Trophoblast cell (in vitro differentiated cells and primary cell): ENCODE results near the gene IMPDH1.

ENCODE experiments used
- DNase-seq, 2 donors: peaks; one replicate each; pipeline ENCODE4 v3.0.0-alpha.2; 2016
- H2AFZ ChIP-seq: 2 replicates; pipeline ENCODE4 v1.6.1; 2013; ENCODE audit warnings: low read length, moderate library complexity, mild to moderate bottlenecking; ENCODE audit not compliant: insufficient read depth, poor library complexity
- H2AK5ac ChIP-seq: 2 replicates; pipeline ENCODE4 v1.6.1; 2013; ENCODE audit warnings: mild to moderate bottlenecking, low read length
- H2BK120ac ChIP-seq: 2 replicates; pipeline ENCODE4 v1.6.1; 2013; ENCODE audit warnings: low read length, mild to moderate bottlenecking, moderate library complexity; ENCODE audit not compliant: insufficient read depth, poor library complexity
- H2BK12ac ChIP-seq: 2 replicates; pipeline ENCODE4 v1.6.1; 2013; ENCODE audit warnings: mild to moderate bottlenecking, low read length, moderate library complexity
- H2BK5ac ChIP-seq: 2 replicates; pipeline ENCODE4 v1.6.1; 2013; ENCODE audit warnings: low read length, low read depth, moderate library complexity, mild to moderate bottlenecking; ENCODE audit not compliant: poor library complexity
- H3K14ac ChIP-seq: 2 replicates; pipeline ENCODE4 v1.6.1; 2013; ENCODE audit warnings: mild to moderate bottlenecking, low read length
- H3K18ac ChIP-seq: 2 replicates; pipeline ENCODE4 v1.6.1; 2013; ENCODE audit warnings: mild to moderate bottlenecking, low read length
- H3K23ac ChIP-seq: 2 replicates; pipeline ENCODE4 v1.6.1; 2013; ENCODE audit warnings: low read length
- H3K27ac ChIP-seq: 2 replicates; pipeline ENCODE4 v1.5.1; 2013; ENCODE audit warnings: low read depth, mild to moderate bottlenecking, inconsistent platforms, low read length, moderate library complexity
- H3K27me3 ChIP-seq: 2 replicates; pipeline ENCODE4 v1.6.1; 2013; ENCODE audit warnings: inconsistent platforms, mild to moderate bottlenecking, low read length, moderate library complexity; ENCODE audit not compliant: insufficient read depth
- H3K36me3 ChIP-seq, 2 experiments: 1 replicate in 1 of 2; 2 replicates in 1 of 2; pipeline ENCODE4 v1.6.1; 2013; ENCODE audit warnings: low read length in 2 of 2, mild to moderate bottlenecking in 2 of 2, moderate library complexity in 1 of 2; ENCODE audit not compliant: insufficient read depth in 2 of 2, control insufficient read depth in 1 of 2
- H3K4ac ChIP-seq: 2 replicates; pipeline ENCODE4 v1.6.1; 2013; ENCODE audit warnings: low read depth, mild to moderate bottlenecking, low read length, moderate library complexity
- H3K4me1 ChIP-seq, 2 experiments: 1 replicate in 1 of 2; 2 replicates in 1 of 2; pipeline ENCODE4 v1.6.1; 2013; ENCODE audit warnings: low read length in 2 of 2, mild to moderate bottlenecking in 2 of 2, moderate library complexity in 1 of 2; ENCODE audit not compliant: insufficient read depth in 2 of 2, control insufficient read depth in 1 of 2
- H3K4me2 ChIP-seq: 2 replicates; pipeline ENCODE4 v1.6.1; 2013; ENCODE audit warnings: inconsistent platforms, mild to moderate bottlenecking, low read length, moderate library complexity
- H3K4me3 ChIP-seq: 2 replicates; pipeline ENCODE4 v1.5.1; 2013; ENCODE audit warnings: mild to moderate bottlenecking, low read depth, low read length, inconsistent platforms
- H3K79me1 ChIP-seq: one replicate; pipeline ENCODE4 v1.6.1; 2013; ENCODE audit warnings: low read length
- H3K79me2 ChIP-seq: 2 replicates; pipeline ENCODE4 v1.6.1; 2013; ENCODE audit warnings: low read length, mild to moderate bottlenecking; ENCODE audit not compliant: control insufficient read depth, insufficient read depth, poor library complexity
- H3K9ac ChIP-seq: 2 replicates; pipeline ENCODE4 v1.6.1; 2013; ENCODE audit warnings: mild to moderate bottlenecking, low read length
- H3K9me3 ChIP-seq: 2 replicates; pipeline ENCODE4 v1.6.1; 2013; ENCODE audit warnings: low read depth, mild to moderate bottlenecking, control low read depth, inconsistent platforms, low read length; ENCODE audit not compliant: insufficient read depth
- H4K12ac ChIP-seq: 2 replicates; pipeline ENCODE4 v1.6.1; 2013; ENCODE audit warnings: low read depth, mild to moderate bottlenecking, low read length, moderate library complexity
- H4K8ac ChIP-seq: 2 replicates; pipeline ENCODE4 v1.6.1; 2013; ENCODE audit warnings: low read depth, mild to moderate bottlenecking, low read length, moderate library complexity
- H4K91ac ChIP-seq: one replicate; pipeline ENCODE4 v1.6.1; 2013; ENCODE audit warnings: low read depth, mild to moderate bottlenecking, low read length, moderate library complexity
- WGBS: extraction: QIAGEN DNeasy Blood & Tissue Kit; methylation state at CpG from one replicate; pipeline ENCODE4 v1.1.7; 2013; ENCODE audit warnings: missing lambda C conversion rate; ENCODE audit not compliant: insufficient read length, insufficient coverage; ENCODE audit errors: extremely low coverage; 5-methylcytosine and 5-hydroxymethylcytosine counted together

Gene IMPDH1

DNA sequence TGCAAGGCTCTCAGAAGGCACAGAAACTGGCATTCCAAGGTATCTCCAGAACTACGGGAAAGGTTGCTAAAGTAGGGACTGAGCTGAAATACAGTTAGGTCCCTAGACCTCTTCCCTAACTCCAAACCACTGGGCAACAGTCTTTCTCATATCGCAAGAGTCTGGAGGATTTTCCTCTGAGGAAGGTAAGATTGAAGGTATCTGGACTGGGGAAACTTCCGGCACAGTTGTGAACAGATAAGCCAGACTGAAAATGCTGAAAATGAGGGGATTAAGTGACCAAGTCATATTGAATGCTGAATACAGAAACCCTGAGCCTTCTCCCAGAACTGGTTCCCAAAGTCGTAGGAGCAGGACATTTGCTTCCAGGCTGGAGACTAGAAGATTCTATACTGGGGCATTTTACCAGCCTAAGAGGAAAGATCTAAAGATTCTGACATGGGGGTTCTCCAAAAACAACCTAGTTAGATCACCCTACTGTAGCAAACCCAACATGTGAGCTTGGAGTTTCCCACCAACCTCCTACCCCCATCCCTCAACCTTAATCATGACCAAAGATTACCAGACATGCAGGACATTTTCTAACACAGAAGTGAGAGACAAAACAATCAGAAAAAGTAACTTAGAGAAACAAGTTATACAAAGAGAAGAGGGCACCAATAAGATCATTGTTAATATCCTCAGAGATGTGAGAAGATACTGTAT, 45.5 kb downstream of the IMPDH1 start:
- Histone ChIP-seq H2BK5ac (no peak overlapping the region), H3K4me2 (no peak overlapping the region), H3K4me3 (no peak overlapping the region), H3K27me3 (no peaks in the 10 kb centered on the region), H4K12ac (no peak overlapping the region), H2BK12ac (peak overlapping the region; percentile 47), H3K9ac (no peak overlapping the region), H4K8ac (no peak overlapping the region), H3K18ac (no peak overlapping the region), H3K23ac (no peak overlapping the region), H3K27ac (no peak overlapping the region), H3K79me1 (peaks cover 29% of the 10 kb centered on the region), H3K4me1 (peaks cover 12 to 19% of the 10 kb centered on the region in 2 experiments), H3K14ac (no peak overlapping the region), H3K36me3 (peaks cover 0 to under 1% of the 10 kb centered on the region in 2 experiments), H2BK120ac (no peak overlapping the region), H2AK5ac (no peak overlapping the region), H3K9me3 (no peaks in the 10 kb centered on the region), H3K4ac (no peak overlapping the region), H2AFZ (no peak overlapping the region), H4K91ac (no peak overlapping the region), H3K79me2 (peaks cover 13% of the 10 kb centered on the region)
- WGBS, result no CpG with 5 or more reads among the region's 4 CpGs
- no peak for DNase-seq

DNA sequence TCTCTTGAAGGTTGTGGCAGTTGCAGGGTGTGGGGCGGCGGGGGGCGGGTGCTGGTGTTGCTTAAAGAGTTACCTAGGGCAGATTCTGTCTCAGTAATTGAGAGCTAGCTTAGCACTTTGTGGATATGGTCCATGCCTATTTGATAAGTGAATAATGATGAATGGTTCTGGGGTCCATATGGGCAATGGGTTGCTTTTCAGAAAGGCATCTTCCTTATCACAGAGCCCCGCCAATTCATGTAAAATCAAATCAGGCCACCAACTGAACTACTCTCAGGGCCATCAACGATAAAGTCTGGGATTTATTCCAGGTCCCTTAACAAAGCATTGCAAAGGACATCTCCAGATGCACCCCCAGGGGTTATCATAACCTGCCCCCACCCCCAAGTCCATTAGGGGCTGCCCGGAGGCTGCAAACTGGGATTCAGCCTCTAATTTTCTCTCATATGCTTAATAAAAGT, 46.5 kb downstream of the IMPDH1 start:
- no CpG with 5 or more reads among the region's 6 CpGs for WGBS
- Histone ChIP-seq H3K79me1 (peaks cover 35% of the 10 kb centered on the region), H3K14ac (no peak overlapping the region), H3K27me3 (no peaks in the 10 kb centered on the region), H4K8ac (no peak overlapping the region), H2BK5ac (no peak overlapping the region), H3K4me1 (peaks cover 20 to 27% of the 10 kb centered on the region in 2 experiments), H3K4ac (no peak overlapping the region), H3K27ac (no peak overlapping the region), H3K79me2 (peaks cover 16% of the 10 kb centered on the region), H3K36me3 (peaks cover 3 to 6% of the 10 kb centered on the region in 2 experiments), H4K91ac (no peak overlapping the region), H3K9ac (no peak overlapping the region), H3K4me3 (no peak overlapping the region), H2AFZ (no peak overlapping the region), H2BK120ac (no peak overlapping the region), H4K12ac (no peak overlapping the region), H2BK12ac (no peak overlapping the region), H3K18ac (no peak overlapping the region), H3K4me2 (no peak overlapping the region), H3K9me3 (no peaks in the 10 kb centered on the region), H3K23ac (no peak overlapping the region), H2AK5ac (no peak overlapping the region)
- DNase-seq, result no peak

DNA sequence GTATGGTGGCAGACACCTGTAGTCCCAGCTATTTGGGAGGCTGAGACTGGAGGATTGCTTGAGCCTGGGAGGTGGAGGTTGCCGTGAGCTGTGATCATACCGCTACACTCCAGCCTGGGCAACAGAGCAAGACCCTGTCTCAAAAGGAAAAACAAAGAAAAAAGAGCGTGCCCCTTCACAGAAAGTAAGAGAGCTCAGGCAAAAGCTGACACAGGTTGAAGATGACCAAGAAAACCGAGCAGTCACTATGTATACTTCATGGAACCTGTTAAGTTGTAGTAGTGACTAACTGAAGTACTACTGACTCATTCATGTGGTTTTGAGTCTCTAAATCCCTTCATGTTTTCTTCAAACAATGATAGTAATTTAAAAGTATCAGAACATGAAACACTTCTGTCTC, 47.1 kb downstream of the IMPDH1 start:
- Histone ChIP-seq H3K4me3 (no peak overlapping the region), H2AFZ (no peak overlapping the region)

DNA sequence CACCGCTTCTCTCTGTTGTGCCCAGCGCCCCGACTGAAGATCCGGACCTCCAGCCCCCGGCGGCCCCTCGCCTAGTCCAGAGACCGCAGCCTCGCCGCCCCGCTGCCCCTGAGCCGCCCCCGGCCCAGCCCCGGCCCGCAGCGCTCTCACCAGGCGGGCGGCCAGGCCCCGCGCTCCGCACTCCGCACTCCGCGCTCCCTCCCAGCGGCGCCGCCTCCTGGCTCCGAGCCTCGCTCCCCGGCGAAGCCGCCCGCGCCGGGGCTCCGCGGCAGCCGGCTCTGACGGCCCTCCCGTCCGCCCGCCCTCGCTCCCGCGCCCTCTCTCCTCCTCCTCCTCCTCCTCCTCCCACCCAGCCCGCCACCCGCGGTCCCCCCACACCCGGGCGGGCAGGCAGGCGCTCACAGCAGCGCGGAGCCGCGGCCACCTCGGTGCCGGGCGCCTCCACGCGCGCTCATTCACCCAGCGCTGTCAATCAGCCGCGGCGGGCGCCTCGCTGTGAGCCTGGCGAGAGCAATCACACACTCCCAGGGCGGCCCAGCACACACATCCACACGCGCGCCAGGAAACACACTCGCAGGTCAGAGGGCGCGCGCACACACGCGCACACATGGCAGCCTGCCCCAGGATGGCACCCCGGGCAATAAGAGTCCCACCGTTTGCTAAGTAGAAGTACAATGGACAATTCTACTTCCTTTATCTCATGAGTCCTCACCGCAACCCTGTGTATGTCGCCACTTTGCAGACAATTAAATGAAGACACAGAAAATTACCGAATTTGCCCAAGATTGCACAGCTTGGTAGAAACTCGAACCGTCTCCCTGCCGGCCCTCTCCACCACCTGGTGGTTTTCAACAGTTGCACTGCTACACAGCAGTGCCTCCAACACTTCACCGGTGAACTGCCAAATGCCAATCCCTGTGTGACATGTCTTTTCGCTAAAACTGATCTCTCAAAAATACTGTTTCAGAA, 48.1 kb downstream of the IMPDH1 start, which contains the start of gene PRRT4:
Gene PRRT4 (minus strand): TSS at position 280 of the 969 bp plus-strand sequence.
- WGBS, result no CpG with 5 or more reads among the region's 88 CpGs

More for the DNA sequence above, 47.1 kb downstream of the IMPDH1 start:
- Histone ChIP-seq H3K4me2 (no peak overlapping the region), H3K79me1 (peaks cover 41% of the 10 kb centered on the region), H3K4me1 (peaks cover 25 to 34% of the 10 kb centered on the region in 2 experiments), H4K91ac (no peak overlapping the region), H3K23ac (no peak overlapping the region), H3K79me2 (peaks cover 18% of the 10 kb centered on the region), H2BK120ac (no peak overlapping the region), H3K18ac (no peak overlapping the region), H3K14ac (no peak overlapping the region), H4K12ac (no peak overlapping the region), H2AK5ac (no peak overlapping the region), H3K4ac (no peak overlapping the region), H3K9me3 (no peaks in the 10 kb centered on the region), H3K36me3 (peaks cover 6% of the 10 kb centered on the region in 2 experiments), H2BK12ac (no peak overlapping the region), H3K27ac (no peak overlapping the region), H4K8ac (no peak overlapping the region), H3K9ac (no peak overlapping the region), H2BK5ac (no peak overlapping the region), H3K27me3 (no peaks in the 10 kb centered on the region)
- no peak for DNase-seq
- WGBS, result no CpG with 5 or more reads among the region's 4 CpGs

More for the DNA sequence above, 48.1 kb downstream of the IMPDH1 start, which contains the start of gene PRRT4:
- Histone ChIP-seq H3K79me1 (peaks cover 45% of the 10 kb centered on the region), H3K4ac (peak within 1 kb of the TSS; percentile 24), H2BK120ac (peak within 1 kb of the TSS; percentile 16), H3K23ac (no peak within 1 kb of the TSS), H4K12ac (peak within 1 kb of the TSS; percentile 32), H3K79me2 (peaks cover 18% of the 10 kb centered on the region), H3K4me3 (peak within 1 kb of the TSS; percentile 94), H3K4me2 (peak within 1 kb of the TSS; percentile 80), H3K14ac (peak within 1 kb of the TSS; percentile 90), H4K8ac (peak within 1 kb of the TSS; percentile 40), H2AFZ (peak within 1 kb of the TSS; percentile 9), H2BK12ac (peak within 1 kb of the TSS; percentile 21), H2AK5ac (peak within 1 kb of the TSS; percentile 11), H3K36me3 (peaks cover 6% of the 10 kb centered on the region in 2 experiments), H3K27ac (peak within 1 kb of the TSS; percentile 93), H2BK5ac (peak within 1 kb of the TSS; percentile 60), H3K9ac (peak within 1 kb of the TSS; percentile 57), H4K91ac (peak within 1 kb of the TSS; percentile 77), H3K4me1 (peaks cover 31 to 40% of the 10 kb centered on the region in 2 experiments), H3K18ac (peak within 1 kb of the TSS; percentile 62), H3K27me3 (no peaks in the 10 kb centered on the region), H3K9me3 (no peaks in the 10 kb centered on the region)
- peak in 1 of 2 donors; percentile 50 for DNase-seq
